HS-5 (cell line): Measurements from ENCODE around the gene NAPG.
"Not testable (repeated sequence)": the region's sequence is repeated elsewhere in the genome, so short reads cannot be mapped to it uniquely, and the experiment has no call there.

Source experiments
- DNase-seq: peaks from one replicate; pipeline ENCODE4 v3.0.0-alpha.2; 2012; ENCODE audit warnings: low read depth

Gene NAPG

DNA sequence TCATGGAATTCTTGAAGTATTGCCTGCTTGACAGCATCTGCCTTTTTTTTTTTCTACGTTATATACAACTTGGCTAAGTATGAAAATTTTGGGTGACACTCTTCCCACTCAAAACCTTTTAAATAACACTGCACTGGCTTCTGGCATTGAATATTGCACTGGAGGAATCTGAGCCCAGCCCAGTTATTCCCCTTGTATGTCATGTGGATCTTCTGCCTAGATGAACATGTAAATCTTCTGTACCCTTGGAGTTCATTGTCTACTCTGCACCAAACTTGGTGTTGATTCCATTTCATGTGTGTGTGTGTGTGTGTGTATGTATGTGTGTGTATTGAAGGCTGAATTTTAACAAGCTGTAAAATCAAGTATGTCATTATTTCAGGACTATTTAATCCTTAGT lies 59.4 kb downstream of the NAPG start:
- DNase-seq: no peak

DNA sequence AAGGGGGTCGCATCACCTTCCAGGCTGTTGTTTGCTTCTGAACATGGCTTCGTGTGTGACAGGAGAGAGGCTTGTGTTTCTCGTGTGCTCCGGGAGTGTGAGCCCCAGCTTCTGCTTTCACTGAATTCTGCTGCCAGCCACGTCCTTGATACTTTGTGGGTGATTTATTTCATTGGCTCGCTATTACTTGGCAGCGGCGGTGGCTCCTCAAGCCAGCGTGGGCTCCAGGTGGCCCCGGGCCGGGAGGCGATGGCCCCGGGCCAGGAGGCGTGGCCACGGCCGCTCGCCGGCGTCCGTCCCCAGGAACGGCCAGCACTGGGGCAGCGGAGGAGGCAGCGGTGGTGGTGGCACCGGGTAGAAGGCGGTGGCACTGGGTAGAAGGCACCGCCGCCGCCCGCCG lies 63.1 kb downstream of the NAPG start:
- no peak for DNase-seq

DNA sequence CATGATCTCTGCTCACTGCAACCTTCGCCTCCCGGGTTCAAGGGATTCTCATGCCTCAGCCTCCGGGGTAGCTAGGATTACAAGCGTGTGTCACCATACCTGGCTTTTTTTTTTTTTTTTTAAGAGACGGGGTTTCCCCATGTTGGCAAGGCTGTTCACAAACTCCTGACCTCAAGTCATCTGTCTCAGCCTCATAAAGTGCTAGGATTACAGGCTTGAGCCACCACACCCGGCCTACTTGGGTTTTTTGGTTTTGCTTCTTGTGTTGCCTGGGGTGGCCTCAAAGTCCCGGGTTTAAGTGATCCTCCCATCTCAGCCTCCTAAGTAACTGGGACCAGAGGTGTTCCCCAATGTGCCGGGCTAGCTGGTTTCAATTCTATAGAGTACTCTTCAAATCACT lies 64.6 kb downstream of the NAPG start:
- no peak for DNase-seq

DNA sequence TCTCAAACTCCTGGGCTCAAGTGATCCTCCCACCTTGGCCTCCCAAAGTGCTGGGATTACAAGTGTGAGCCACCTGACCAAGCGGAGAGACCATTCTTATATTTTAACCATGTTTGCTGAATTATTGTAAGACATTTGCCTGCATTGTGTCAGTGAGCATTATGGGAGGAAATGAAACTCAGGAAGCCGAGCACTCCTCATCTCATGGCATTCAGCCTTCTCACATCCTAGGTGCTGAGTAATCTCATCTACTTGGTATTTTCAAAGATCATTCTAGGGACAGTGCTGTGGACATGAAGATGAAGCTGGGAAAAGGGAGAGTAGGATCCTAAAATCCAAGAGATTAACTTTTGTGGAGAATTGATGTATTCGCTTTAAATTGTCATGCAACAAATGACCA lies 66.1 kb downstream of the NAPG start:
- DNase-seq: no peak

DNA sequence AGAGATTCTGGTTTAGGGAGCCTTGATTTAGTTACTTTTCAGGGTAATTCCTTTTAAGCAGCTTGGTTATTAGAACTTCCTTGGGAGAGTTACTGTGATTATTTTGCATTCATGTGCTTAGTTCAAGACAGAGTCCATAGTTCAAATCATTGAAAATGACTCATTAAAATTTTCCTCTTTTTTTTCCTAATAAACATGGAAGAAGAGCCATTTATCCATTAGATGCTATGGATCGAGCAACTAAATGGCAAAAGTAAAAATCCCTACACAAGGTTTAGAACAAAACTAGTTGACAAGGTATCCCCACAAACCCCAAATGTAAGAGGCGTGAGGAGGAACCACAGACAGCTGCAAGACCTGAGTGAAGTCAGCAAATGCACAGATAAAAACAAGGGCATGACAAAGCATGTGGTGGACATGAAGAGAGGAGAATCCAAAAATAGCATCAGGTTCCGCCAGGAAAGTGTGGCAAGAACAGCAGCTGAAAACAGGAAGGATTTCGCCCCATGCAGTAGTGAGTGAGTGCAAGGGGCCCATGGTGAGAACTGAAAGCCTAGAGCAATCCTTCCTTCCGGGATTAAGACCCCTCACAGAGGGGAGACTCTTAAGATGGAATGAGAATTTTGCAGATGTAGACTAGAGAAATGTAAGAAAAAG lies 67.7 kb downstream of the NAPG start:
- DNase-seq: not testable (repeated sequence)

DNA sequence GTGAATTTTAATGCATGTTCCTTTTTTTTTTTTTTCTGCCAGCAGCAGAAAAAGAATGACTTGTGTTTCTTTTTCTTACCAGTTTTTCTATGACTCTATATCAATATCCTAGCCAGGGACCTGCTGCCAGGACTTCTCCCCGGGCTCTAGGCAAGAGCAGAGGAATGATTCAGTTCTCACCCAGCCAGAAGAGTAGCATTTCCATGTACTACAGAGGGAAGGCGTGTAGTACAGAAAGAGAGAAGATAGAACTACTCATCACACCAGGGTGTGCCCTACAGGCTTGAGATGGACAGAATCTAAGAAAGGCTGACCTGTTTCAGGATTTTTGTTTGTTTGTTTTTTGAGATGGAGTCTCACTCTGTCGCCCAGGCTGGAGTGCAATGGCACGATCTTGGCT lies 70.1 kb downstream of the NAPG start:
- DNase-seq: not testable (repeated sequence)

DNA sequence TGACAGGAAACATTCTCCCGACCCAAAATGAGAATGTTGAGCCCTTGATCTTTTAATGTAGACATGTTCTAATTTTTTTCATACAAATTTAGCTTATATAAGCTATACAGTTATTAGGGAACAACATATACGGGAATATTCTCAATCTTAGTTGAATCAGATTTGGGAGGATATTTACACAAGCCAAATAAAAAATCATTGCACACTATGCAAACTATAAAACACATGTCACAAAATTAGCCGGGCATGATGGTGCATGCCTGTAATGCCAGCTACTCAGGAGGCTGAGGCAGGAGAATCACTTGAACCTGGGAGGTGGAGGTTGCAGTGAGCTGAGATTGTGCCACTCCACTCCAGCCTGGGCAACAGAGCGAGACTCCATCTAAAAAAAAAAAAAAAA lies 71.9 kb downstream of the NAPG start:
- not testable (repeated sequence) for DNase-seq

DNA sequence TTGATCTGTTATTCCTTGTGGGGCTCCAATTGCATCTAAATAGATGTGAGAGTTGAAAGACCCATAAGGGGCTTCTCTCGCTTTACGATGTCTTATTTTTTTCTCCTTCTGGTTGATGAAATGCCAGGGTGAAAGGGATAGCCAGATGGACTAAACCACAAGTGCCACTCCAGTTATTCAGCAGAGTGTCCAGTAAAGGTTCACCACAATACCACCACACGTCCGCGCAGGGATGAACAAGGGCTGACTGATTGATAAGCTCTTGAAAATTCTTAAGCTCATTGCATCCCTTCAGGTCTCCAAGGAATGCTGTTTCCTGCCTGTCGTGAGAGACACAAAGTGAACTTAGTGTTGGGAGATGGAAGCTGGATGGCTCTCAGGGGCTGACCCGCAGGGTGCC lies 74.9 kb downstream of the NAPG start:
- DNase-seq: not testable (repeated sequence)
